Stimulated activated naive CD8-positive, alpha-beta T cell treated with anti-CD3 and anti-CD28 coated beads, Interleukin-15, amount 100 ng/mL, for 72 hours (primary cell): ENCODE results near the gene NDUFAF7.
"Not testable (repeated sequence)": the region's sequence is repeated elsewhere in the genome, so short reads cannot be mapped to it uniquely, and the experiment has no call there.

Experiments used
- ATAC-seq: fragments of 150-1000 bp; cut with Tn5 transposase; 2 replicates; pipeline ENCODE4 v1.10.0; 2021; ENCODE audit warnings: mild to moderate bottlenecking, moderate library complexity
- DNase-seq, 2 donors: peaks; one replicate each; pipeline ENCODE4 v3.0.0; 2021 to 2022
- H3K27ac Mint-ChIP-seq, 2 donors: one replicate each; pipeline ENCODE4 v1.8.0; 2022; ENCODE audit warnings: mild to moderate bottlenecking in 2 of 2, mixed read lengths in 2 of 2, moderate library complexity in 2 of 2
- H3K27me3 Mint-ChIP-seq: one replicate; pipeline ENCODE4 v1.8.0; 2022; ENCODE audit warnings: mixed read lengths
- H3K4me1 Mint-ChIP-seq: one replicate; pipeline ENCODE4 v1.8.0; 2022; ENCODE audit warnings: mild to moderate bottlenecking, mixed read lengths
- H3K4me3 Mint-ChIP-seq, 2 donors: one replicate each; pipeline ENCODE4 v1.8.0; 2022; ENCODE audit warnings: mild to moderate bottlenecking in 2 of 2, mixed read lengths in 2 of 2, moderate library complexity in 1 of 2
- H3K9me3 Mint-ChIP-seq, 2 donors: one replicate each; pipeline ENCODE4 v1.8.0; 2022; ENCODE audit warnings: mixed read lengths in 2 of 2

The NDUFAF7 gene

GRCh38 chr2:37294858-37295257 lies 63.4 kb downstream of the NDUFAF7 start:
- not testable (repeated sequence) for DNase-seq, H3K27ac Mint-ChIP-seq, H3K9me3 Mint-ChIP-seq, H3K4me3 Mint-ChIP-seq, H3K27me3 Mint-ChIP-seq, ATAC-seq
- peaks cover 21% of the 10 kb centered on the region for H3K4me1 Mint-ChIP-seq

GRCh38 chr2:37295469-37296073 lies 64.1 kb downstream of the NDUFAF7 start:
- H3K4me3 Mint-ChIP-seq: no peak overlapping the region
- H3K9me3 Mint-ChIP-seq: no peaks in the 10 kb centered on the region
- H3K27ac Mint-ChIP-seq: no peak overlapping the region
- peaks cover 25% of the 10 kb centered on the region for H3K4me1 Mint-ChIP-seq
- no peak for ATAC-seq
- H3K27me3 Mint-ChIP-seq: no peaks in the 10 kb centered on the region
- DNase-seq: no peak

- H3K4me1 Mint-ChIP-seq: peaks cover 31% of the 10 kb centered on the region
- no peaks in the 10 kb centered on the region for H3K27me3 Mint-ChIP-seq
- DNase-seq (no peak), ATAC-seq (no peak)
- H3K9me3 Mint-ChIP-seq: no peaks in the 10 kb centered on the region
- no peak overlapping the region for H3K27ac Mint-ChIP-seq
- no peak overlapping the region for H3K4me3 Mint-ChIP-seq
Measured at GRCh38 chr2:37297632-37298031, 66.2 kb downstream of the NDUFAF7 start.
